ENCODE data around the gene COL12A1.

The COL12A1 gene

GRCh38 chr6:75205776-75206575 is at the start of gene COL12A1:
Gene COL12A1 (minus strand): TSS chr6:75206053. CDS start chr6:75202792, 3,261 bp downstream.
- TF ChIP-seq, protein P1, sequence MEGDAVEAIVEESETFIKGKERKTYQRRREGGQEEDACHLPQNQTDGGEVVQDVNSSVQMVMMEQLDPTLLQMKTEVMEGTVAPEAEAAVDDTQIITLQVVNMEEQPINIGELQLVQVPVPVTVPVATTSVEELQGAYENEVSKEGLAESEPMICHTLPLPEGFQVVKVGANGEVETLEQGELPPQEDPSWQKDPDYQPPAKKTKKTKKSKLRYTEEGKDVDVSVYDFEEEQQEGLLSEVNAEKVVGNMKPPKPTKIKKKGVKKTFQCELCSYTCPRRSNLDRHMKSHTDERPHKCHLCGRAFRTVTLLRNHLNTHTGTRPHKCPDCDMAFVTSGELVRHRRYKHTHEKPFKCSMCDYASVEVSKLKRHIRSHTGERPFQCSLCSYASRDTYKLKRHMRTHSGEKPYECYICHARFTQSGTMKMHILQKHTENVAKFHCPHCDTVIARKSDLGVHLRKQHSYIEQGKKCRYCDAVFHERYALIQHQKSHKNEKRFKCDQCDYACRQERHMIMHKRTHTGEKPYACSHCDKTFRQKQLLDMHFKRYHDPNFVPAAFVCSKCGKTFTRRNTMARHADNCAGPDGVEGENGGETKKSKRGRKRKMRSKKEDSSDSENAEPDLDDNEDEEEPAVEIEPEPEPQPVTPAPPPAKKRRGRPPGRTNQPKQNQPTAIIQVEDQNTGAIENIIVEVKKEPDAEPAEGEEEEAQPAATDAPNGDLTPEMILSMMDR (IDR thresholded peaks at IDR 0.05; ENCODE audit: borderline replicate concordance, insufficient read depth, low read depth, low read length), result no peak
- H3K4me3 ChIP-seq (ENCODE audit: low read depth, low read length), result no peak within 1 kb of the TSS

DNA sequence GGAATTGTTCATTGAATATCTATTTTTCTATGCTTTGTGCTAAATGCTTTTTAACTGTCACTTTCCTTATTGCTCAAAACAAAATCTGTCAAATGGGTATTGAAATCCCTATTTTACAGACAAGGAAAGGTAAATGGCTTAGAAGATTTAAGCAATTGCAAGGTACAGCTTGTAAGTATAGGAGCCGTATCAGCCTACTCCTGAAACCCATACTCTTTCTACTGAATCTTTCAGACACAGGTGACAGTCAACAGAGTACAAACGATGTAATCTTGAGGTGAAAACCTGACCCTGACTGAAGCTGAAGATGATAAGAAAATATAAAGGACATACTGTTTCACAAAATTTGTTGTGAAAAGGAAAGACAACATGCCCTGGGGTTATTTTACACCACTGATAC is 44.7 kb upstream of the COL12A1 start:
- no peak overlapping the region for H3K4me3 ChIP-seq (ENCODE audit: low read depth, low read length)
- TF ChIP-seq, protein P1 (IDR thresholded peaks at IDR 0.05; ENCODE audit: borderline replicate concordance, insufficient read depth, low read depth, low read length), result no peak

DNA sequence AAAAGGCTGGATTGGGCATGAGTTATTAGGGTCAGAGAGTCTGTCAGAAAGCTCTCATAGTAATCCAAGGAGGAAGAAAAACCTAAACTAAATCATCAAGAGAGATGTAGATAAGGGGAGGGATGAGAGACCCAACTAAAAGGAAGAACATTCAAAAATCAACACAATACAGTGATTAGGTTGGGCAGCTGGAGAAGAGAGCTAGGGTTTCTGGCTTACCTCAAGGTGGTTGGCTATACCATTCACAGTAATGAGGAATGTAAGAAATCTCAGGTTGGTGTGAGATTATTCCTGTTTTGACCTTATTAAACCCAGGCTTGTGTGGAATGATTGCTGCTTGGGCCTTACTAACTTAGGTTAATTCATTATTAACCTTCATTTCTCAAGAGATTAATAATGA is 44.0 kb upstream of the COL12A1 start:
- no peak overlapping the region for H3K4me3 ChIP-seq (ENCODE audit: low read depth, low read length)
- TF ChIP-seq, protein P1 (IDR thresholded peaks at IDR 0.05; ENCODE audit: borderline replicate concordance, insufficient read depth, low read depth, low read length), result no peak

DNA sequence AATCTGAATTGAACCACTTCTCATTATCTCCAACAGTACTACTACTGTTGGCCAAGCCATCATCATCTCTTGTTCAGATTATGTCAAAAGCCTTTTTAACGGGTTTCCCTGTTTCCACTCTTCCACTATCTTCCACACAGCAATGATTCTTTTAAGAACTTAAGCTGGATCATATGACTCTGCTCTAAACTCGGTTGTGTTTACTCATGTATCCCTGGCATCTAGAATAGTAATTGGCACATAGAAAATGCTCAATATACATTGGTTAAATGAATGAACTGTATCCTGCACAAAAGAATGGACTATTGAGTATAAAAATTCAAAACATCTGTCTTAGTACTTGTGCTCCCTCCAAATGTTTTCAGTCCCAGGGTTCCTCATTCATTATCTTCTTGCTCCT is 40.5 kb upstream of the COL12A1 start:
- TF ChIP-seq, protein P1 (IDR thresholded peaks at IDR 0.05; ENCODE audit: borderline replicate concordance, insufficient read depth, low read depth, low read length), result no peak
- H3K4me3 ChIP-seq (ENCODE audit: low read depth, low read length), result no peak overlapping the region

GRCh38 chr6:75244063-75244584 is 38.3 kb upstream of the COL12A1 start:
- H3K4me3 ChIP-seq (ENCODE audit: low read depth, low read length), result peak overlapping the region; percentile 67
- TF ChIP-seq, protein P1 (IDR thresholded peaks at IDR 0.05; ENCODE audit: borderline replicate concordance, insufficient read depth, low read depth, low read length), result no peak

- TF ChIP-seq, protein P1 (IDR thresholded peaks at IDR 0.05; ENCODE audit: borderline replicate concordance, insufficient read depth, low read depth, low read length), result no peak
- peak within 1 kb of the TSS; percentile 67 for H3K4me3 ChIP-seq (ENCODE audit: low read depth, low read length)
Observed at GRCh38 chr6:75243333-75244062, 37.6 kb upstream of the COL12A1 start, which contains the start of gene COX7A2. Gene COX7A2 (minus strand): TSS chr6:75243801. CDS start chr6:75243734, 67 bp downstream.
